ENCODE measurements around the gene ZNF688.

The ZNF688 gene

GRCh38 chr16:30585400-30586191 is 14.1 kb upstream of the ZNF688 start, which contains the start of gene ZNF785:
ZNF785 (minus strand) TSS chr16:30585697; CDS start chr16:30585611, 86 bp downstream.
- in situ Hi-C loops (cut with HindIII; ENCODE audit: low sequenced_read_pairs), result no loop called here

- in situ Hi-C loops (cut with HindIII; ENCODE audit: low sequenced_read_pairs), result no loop called here
Observed at GRCh38 chr16:30585022-30585399, 13.5 kb upstream of the ZNF688 start.

DNA sequence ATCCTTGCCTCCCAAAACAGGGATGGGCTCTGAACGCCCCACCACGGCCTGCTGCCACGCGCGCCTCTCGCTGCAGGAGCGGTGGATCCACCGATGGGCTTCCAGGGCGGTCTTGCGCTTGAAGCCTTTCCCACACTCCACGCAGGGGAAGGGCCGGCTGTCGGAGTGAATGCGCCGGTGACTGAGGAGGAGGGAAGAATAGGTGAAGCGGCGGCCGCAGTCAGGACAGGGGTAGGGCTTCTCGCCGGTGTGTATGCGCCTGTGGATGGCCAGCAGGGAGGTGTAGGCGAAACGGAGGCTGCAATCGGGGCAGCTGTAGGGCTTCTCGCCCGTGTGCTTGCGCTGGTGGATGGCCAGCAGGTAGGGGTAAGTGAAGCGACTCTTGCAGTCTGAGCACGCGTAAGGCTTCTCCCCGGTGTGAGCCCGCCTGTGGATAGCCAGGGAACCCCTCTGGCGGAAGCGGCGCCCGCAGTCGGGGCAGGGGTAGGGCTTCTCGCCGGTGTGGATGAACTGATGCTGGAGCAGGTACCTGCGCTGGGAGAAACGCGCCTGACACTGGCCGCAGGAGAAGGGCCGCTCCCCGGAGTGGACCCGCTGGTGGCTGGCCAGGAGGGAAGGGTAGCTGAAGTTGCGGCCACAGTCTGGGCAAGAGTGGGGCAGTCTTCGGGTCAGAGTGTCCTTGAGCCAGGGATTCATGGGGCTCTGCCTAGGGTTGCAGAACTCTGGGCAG is 11.3 kb upstream of the ZNF688 start:
- in situ Hi-C loops (cut with HindIII; ENCODE audit: low sequenced_read_pairs), result no loop called here

DNA sequence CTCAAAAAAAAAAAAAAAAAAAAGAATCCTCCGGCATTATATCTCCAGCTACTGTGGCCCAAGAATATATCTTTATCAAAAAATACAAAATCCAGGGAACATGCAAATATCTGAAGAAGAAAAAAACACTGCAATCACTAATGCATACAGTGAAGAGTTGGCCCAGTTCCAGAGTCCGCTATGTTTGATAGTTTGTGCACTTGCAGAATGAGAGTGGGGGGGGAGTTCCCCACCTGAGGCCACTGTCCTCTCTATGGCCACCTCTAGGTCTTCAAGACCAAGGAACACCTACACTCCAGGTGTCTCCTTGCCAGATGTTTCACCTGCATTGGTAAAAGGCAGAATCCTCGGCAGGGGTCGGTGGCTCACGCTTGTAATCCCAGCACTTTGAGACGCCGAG is 9.9 kb upstream of the ZNF688 start:
- in situ Hi-C loops (cut with HindIII; ENCODE audit: low sequenced_read_pairs), result no loop called here

DNA sequence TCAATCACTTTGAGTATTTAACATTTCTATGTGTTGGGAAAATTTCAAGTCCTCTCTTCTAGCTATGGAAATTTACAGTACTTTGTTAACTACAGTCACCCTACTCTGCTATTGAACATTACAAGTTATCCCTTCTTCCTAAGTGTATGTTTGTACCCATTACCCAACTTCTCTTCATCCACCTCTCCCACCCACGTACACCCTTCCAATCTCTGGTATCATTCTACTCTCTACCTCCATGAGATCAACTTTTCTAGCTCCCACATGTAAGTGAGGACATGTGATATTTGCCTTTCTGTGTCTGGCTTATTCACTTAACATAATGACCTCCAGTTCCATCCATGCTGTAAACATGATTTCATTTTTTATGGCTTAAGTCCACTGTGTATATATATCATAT is 3.2 kb upstream of the ZNF688 start:
- in situ Hi-C loops (cut with HindIII; ENCODE audit: low sequenced_read_pairs), result no loop called here

- in situ Hi-C loops (cut with HindIII; ENCODE audit: low sequenced_read_pairs), result no loop called here
Observed at GRCh38 chr16:30570636-30571444, 674 bp downstream of the ZNF688 start.

DNA sequence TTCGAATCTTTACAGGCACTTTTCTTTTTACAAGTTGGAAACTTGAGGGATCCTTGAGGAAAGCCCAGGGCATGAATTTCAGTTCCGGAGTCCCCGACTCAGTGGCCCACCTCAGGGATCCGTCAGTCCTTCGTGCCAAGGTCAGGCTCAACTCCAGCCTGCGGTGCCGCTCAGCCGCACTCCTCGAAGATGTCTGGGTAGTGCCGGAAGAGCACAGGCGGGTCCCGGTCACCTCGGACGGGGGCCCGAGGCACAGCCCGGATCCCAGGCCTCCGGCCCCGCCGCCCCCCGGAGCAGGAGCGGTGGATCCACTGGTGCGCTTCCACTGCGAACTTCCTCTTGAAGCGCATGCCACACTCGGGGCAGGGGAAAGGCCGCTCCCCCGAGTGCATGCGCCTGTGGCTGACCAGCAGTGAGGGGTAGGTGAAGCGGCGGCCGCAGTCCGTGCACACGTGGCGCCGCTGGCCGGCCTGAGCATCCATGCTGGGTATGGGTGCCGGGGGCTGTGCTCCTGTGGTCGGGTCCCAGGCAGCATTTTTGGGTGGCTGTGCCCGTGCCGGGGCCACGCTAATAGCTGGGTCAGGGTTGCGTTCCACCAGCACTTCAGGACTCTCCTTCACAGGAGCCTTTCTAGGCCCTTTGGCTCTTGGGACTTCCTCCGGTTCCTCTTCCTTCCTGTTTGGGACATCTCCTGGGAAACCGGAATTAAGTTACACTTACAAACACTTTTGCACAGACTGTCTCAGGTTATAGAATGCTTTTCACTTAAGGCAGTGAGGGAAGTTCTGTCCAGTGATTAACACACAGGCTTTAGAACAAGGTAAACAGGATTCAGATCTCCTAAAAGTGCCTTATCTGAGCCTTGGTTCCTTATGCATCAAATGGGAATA is 1.5 kb downstream of the ZNF688 start:
- in situ Hi-C loops (cut with HindIII; ENCODE audit: low sequenced_read_pairs), result no loop called here

- in situ Hi-C loops (cut with HindIII; ENCODE audit: low sequenced_read_pairs), result no loop called here
Observed at GRCh38 chr16:30569281-30569680, 2.2 kb downstream of the ZNF688 start.

DNA sequence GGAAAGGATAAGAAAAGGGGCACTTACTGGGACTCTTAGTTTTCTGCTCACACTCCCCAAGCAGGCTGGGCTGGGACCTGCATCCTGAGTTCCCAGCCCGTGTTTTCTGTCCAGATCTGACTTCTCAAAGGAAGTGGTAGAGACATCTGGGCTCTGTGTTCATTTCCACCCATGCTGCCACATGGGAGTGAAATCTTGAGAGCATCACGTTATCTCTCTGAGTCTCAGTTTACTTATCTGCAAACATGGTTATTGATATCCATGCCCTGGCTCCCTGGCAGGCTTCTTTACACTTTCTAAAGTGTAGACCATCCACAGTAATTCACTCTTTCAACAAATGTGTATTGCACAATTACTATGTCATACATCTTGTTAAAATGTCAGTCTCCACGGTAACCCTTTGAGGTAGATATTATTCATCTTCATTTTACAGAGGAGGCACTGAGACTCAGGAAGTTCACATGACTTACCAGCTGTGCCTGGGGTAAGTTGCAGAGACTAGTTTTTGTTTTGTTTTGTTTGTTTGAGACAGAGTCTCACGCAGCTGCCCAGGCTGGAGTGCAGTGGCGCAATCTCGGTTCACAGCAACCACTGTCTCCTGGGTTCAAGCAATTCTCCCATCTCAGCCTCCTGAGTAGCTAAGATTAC is 3.4 kb downstream of the ZNF688 start:
- in situ Hi-C loops (cut with HindIII; ENCODE audit: low sequenced_read_pairs), result no loop called here

- in situ Hi-C loops (cut with HindIII; ENCODE audit: low sequenced_read_pairs), result no loop called here
Observed at GRCh38 chr16:30567160-30567990, 4.1 kb downstream of the ZNF688 start.

DNA sequence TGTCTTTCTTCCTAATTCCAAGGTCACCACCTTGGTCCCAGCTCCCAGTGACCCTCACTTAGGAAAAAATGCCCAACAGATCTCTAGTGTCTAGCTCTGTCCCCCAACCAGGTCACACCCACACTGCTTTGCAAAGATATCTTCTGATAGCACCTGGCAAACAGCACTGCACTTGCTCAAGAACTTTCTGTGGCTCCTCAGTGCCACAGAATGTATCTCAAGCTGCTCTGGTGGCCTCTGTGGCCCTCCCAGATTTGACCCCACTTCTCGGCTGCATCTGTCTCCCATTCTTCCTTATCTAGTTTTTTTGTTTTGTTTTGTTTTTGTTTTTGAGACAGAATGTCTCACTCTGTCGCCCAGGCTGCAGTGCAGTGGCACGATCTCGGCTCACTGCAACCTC is 5.0 kb downstream of the ZNF688 start:
- in situ Hi-C loops (cut with HindIII; ENCODE audit: low sequenced_read_pairs), result no loop called here

GRCh38 chr16:30565984-30566383 is 5.5 kb downstream of the ZNF688 start:
- in situ Hi-C loops (cut with HindIII; ENCODE audit: low sequenced_read_pairs), result no loop called here

- in situ Hi-C loops (cut with HindIII; ENCODE audit: low sequenced_read_pairs), result no loop called here
Observed at GRCh38 chr16:30565526-30565925, 6.0 kb downstream of the ZNF688 start.

DNA sequence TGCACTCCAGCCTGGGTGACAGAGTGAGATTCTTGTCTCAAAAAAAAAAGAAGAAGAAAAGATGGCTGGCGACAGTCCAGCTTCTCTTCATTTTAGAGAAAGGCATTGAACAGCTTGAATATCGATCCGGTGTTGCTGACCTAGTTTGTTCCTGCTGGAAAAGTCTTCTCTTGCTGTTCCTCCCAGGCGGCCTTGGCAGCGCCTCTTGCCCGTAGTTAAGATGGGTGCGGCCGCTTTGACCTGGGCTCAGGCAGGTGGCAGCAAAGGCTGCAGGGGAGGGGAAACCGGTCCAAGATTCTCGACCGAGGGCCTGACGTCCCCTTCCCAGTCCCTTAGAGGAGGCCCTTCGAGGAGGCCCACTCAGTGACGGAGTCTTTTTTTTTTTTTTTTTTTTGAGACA is 9.5 kb downstream of the ZNF688 start:
- in situ Hi-C loops (cut with HindIII; ENCODE audit: low sequenced_read_pairs), result no loop called here

GRCh38 chr16:30561089-30561816 is 10.3 kb downstream of the ZNF688 start:
- in situ Hi-C loops (cut with HindIII; ENCODE audit: low sequenced_read_pairs), result no loop called here

DNA sequence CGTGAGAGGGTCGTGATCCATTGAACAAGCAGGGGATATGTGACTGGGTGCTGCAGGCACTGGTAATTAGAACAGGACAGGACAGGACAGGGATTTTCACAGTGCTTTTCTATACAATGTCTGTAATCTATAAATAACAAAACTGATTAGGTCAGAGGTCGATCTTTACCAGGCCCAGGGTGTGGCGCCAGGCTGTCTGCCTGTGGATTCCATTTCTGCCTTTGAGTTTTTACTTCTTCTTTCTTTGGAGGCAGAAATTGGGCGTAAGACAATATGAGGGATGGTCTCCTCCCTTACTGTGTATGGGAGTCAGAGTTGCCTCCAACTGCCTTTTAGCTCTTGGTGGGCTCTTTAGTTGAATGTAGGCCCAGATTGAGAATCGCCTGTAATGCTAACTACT is 11.8 kb downstream of the ZNF688 start:
- in situ Hi-C loops (cut with HindIII; ENCODE audit: low sequenced_read_pairs), result no loop called here

DNA sequence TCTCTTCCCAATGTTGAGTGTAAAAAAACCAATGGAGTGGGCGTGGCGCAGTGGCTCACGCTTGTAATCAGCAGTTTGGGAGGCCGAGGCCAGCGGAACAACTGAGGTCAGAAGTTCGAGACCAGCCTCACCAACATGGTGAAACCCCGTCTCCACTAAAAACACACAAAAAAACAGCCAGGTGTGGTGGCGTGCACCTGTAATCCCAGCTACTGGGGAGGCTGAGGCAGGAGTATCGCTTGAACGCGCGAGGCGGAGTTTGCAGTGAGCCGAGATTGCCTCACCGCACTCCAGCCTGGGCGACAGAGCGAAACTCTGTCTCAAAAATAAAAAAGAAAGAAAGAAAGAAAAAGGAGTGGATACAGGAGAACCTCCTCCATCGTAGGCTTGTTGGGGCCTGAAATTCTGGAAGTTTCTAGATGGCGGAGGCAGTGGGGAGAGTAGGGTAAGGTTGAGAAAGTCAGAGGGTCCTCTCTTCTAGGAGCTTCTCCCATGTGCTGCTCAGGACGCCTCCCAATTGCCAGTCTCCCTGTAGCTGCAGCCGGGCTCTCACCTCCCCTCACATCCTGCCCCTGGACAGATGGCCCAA is 12.6 kb downstream of the ZNF688 start:
- in situ Hi-C loops (cut with HindIII; ENCODE audit: low sequenced_read_pairs), result no loop called here

Measured in DLD1 (cell line).